T-helper 1 cell (primary cell): ENCODE results near the gene PORCN.

Experiments
- DNase-seq, 5 donors: peaks; one replicate each; pipeline ENCODE4 v3.0.0-alpha.2; 2012 to 2020
- total RNA-seq, 4 donors: gene quantifications; one replicate each; lab custom pipeline; 2026; lab: John Stamatoyannopoulos, UW

PORCN gene
- total RNA-seq, result 9.6 to 12.6 (median 10.9) reads per million in 4 donors

- DNase-seq, result peak; percentile 53 to 80 (median 65)
Observed at GRCh38 chrX:48508400-48509244, at the start of gene PORCN. Gene PORCN, plus strand, starts transcription at chrX:48508992. Its CDS starts 829 bp downstream, at chrX:48509821.

- no peak for DNase-seq
Observed at GRCh38 chrX:48459483-48459882, 49.3 kb upstream of the PORCN start.

GRCh38 chrX:48460031-48460430 is 48.8 kb upstream of the PORCN start:
- no peak for DNase-seq

GRCh38 chrX:48460606-48461005 is 48.2 kb upstream of the PORCN start:
- DNase-seq, result no peak

- peak in 1 of 5 donors; percentile 39 for DNase-seq
Observed at GRCh38 chrX:48461830-48462229, 47.0 kb upstream of the PORCN start.

- DNase-seq, result no peak
Observed at GRCh38 chrX:48465336-48465933, 43.4 kb upstream of the PORCN start.

- DNase-seq, result peak in 1 of 5 donors; percentile 16
Observed at GRCh38 chrX:48466696-48467095, 42.1 kb upstream of the PORCN start.

GRCh38 chrX:48467281-48467761 is 41.5 kb upstream of the PORCN start:
- no peak for DNase-seq

- DNase-seq, result peak in 2 of 5 donors; percentile 14 to 34
Observed at GRCh38 chrX:48468247-48468671, 40.5 kb upstream of the PORCN start.

GRCh38 chrX:48468693-48469691 is 39.8 kb upstream of the PORCN start:
- DNase-seq, result peak in 2 of 5 donors; percentile 12 to 40

GRCh38 chrX:48470110-48470832 is 38.5 kb upstream of the PORCN start, which contains the start of gene SLC38A5:
Gene SLC38A5, minus strand, starts transcription at chrX:48470260. Its CDS starts 2,336 bp downstream, at chrX:48467924.
- DNase-seq, result no peak

GRCh38 chrX:48470833-48471118 is 38.0 kb upstream of the PORCN start:
- no peak for DNase-seq

GRCh38 chrX:48471504-48471903 is 37.3 kb upstream of the PORCN start:
- no peak for DNase-seq

GRCh38 chrX:48472225-48472624 is 36.6 kb upstream of the PORCN start:
- no peak for DNase-seq

- DNase-seq, result no peak
Observed at GRCh38 chrX:48472851-48473703, 35.7 kb upstream of the PORCN start.

- DNase-seq, result no peak
Observed at GRCh38 chrX:48473704-48473990, 35.1 kb upstream of the PORCN start.

GRCh38 chrX:48474127-48474526 is 34.7 kb upstream of the PORCN start:
- DNase-seq, result no peak

- DNase-seq, result no peak
Observed at GRCh38 chrX:48474581-48474980, 34.2 kb upstream of the PORCN start.

- no peak for DNase-seq
Observed at GRCh38 chrX:48475296-48475695, 33.5 kb upstream of the PORCN start.

GRCh38 chrX:48475774-48476577 is 32.8 kb upstream of the PORCN start, which contains the start of gene FTSJ1:
Gene FTSJ1, plus strand, starts transcription at chrX:48476199. Its CDS starts 1,849 bp downstream, at chrX:48478048.
- DNase-seq, result peak; percentile 74 to 95 (median 84)
